Urinary bladder (tissue), 4 donors: ENCODE data around the gene TTYH3. TPM values are rescaled to one million over a fixed set of nuclear protein-coding genes. Genes with fewer than 3 reads are reported as not detected.
"Not testable (repeated sequence)": the region's sequence is repeated elsewhere in the genome, so short reads cannot be mapped to it uniquely, and the experiment has no call there.

Experiments
- DNase-seq: peaks from one replicate; pipeline ENCODE4 v3.0.0-alpha.2; 2015; ENCODE audit errors: extremely low spot score
- H3K27ac ChIP-seq: one replicate; pipeline ENCODE4 v1.5.1; 2013; ENCODE audit warnings: low read depth, mild to moderate bottlenecking, moderate library complexity
- H3K36me3 ChIP-seq: one replicate; pipeline ENCODE4 v1.6.1; 2013; ENCODE audit warnings: mild to moderate bottlenecking, moderate library complexity; ENCODE audit not compliant: insufficient read depth
- H3K4me1 ChIP-seq: one replicate; pipeline ENCODE4 v1.6.1; 2013; ENCODE audit warnings: mild to moderate bottlenecking, moderate library complexity; ENCODE audit not compliant: insufficient read depth
- H3K4me3 ChIP-seq: one replicate; pipeline ENCODE4 v1.5.1; 2013; ENCODE audit warnings: low read depth, low read length
- WGBS: extraction: QIAGEN DNeasy Blood & Tissue Kit; methylation state at CpG from one replicate; pipeline ENCODE4 v1.1.7; 2013; 5-methylcytosine and 5-hydroxymethylcytosine counted together
- polyA plus RNA-seq: library from polyadenylated mRNA; stranded (reverse); fragments of 200-250 nt; gene quantifications from one replicate; pipeline ENCODE4 v1.2.3, GENCODE V29; 2013
- total RNA-seq: library from RNA; depleted of rRNA; stranded (reverse); fragments of >200 nt; gene quantifications from one replicate; pipeline ENCODE4 v1.2.3, GENCODE V29; 2014
- donor health status: healthy with polysubstance abuse.
- donor health status: healthy.

TTYH3 gene
- total and polyA plus RNA-seq, 2 donors: 26.7 to 29.2 TPM

DNA sequence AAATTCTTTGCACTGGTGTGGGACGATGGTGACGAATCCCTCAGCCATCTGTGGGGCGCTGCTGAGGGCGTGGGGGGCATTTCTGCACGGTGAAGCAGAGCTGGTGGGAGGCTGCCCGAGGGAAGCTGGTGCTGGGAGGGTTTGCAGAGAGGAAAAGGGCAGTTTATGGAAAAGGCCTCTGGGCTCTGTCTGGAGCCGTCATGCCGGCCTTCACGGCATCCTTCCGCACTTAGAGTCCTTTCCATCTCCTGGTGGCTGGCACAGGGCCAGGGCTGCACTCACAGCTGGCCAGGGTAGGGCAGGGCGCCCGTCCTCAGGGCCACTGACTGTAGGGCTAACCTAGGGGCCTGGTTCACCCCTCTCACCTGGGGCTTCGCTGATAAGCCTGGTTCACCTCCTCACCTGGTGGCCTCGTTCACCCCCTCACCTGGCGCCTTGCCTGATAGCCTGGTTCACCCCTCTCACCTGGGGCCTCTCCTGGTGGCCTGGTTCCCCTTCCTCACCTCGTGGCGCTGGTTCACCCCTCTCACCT is 55.6 kb downstream of the TTYH3 start:
- Histone ChIP-seq H3K4me1 (no peaks in the 10 kb centered on the region), H3K27ac (no peak overlapping the region), H3K4me3 (no peak overlapping the region), H3K36me3 (no peaks in the 10 kb centered on the region)
- WGBS: 46% methylated on average over 17 of the region's 17 CpGs
- no peak for DNase-seq

DNA sequence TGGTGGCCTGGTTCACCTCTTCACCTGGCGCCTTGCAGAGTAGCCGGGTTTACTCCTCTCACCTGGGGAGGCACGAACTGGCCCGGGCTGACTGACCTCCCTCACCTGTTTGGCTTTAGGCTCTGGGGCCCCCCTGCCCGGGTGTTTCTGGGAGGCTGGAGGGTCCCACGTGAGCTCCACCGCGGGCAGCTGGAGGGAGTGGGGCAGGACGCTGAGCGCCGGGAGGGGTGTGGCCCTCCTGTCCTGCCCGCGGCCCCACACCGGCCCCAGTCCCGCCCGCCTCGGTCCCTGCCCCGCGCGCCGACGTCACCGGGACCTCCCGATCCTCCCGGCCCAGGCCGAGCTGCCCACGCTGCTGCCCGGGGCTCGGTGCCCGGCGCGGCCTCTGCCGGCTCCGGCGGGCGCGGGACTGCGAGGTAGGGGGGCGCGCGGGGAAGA is 56.1 kb downstream of the TTYH3 start, which contains the start of gene AMZ1:
AMZ1 (plus strand) TSS at position 322 of the 438 bp plus-strand sequence. CDS start 12,250 bp downstream, outside the sequence.
- H3K36me3 ChIP-seq: no peaks in the 10 kb centered on the region
- peak within 1 kb of the TSS; percentile 37 for H3K4me3 ChIP-seq
- H3K4me1 ChIP-seq: no peaks in the 10 kb centered on the region
- DNase-seq: no peak
- 3% methylated on average over 41 of the region's 41 CpGs for WGBS
- H3K27ac ChIP-seq: no peak within 1 kb of the TSS

DNA sequence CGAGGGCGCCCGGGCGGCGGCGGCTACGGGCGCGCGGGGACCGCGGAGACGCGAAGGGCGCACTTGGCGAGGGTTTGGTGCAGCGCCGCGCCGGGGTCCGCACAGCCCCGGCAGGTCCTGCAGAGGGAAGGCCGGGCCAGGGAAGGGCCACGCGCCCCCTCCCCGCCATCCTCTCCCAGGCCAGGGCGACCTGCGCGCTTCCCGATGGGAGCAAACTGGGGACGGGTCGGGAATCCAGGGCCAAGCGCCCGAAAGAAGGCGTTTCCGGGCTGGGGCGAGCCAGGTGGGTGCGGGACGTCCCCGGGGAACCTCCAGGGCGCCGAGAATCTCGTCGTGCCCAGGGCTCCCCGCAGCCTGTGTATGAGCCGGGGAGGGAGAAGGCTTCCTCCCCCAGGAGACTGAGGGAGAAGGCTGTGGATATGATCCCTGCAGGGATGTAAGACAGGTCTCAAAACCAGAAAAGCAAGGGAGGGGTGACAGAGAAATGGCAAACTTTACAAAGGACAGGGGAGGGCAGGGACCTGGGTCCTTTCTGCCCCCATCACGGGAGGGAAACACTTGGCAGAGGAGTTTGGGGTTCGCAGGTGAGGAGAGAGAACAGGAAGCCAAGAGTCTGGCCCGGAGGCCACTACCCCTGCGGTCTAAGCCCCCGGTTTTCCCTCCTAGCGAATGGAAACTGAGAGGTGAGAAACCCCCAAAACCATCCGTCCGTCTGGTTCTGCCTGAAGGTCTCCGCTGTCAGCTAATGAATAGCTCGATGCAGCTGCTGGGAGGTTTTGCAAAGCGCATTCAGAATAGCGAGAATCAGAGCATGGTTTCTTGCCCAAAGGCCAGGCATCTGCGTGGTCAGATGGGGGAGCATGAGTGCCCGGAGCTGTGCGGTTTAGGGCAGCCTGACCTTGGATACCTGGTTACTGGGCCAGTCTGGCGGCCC is 56.9 kb downstream of the TTYH3 start:
- peak overlapping the region; percentile 37 for H3K4me3 ChIP-seq
- no peak for DNase-seq
- 13% methylated on average over 62 of the region's 62 CpGs for WGBS

DNA sequence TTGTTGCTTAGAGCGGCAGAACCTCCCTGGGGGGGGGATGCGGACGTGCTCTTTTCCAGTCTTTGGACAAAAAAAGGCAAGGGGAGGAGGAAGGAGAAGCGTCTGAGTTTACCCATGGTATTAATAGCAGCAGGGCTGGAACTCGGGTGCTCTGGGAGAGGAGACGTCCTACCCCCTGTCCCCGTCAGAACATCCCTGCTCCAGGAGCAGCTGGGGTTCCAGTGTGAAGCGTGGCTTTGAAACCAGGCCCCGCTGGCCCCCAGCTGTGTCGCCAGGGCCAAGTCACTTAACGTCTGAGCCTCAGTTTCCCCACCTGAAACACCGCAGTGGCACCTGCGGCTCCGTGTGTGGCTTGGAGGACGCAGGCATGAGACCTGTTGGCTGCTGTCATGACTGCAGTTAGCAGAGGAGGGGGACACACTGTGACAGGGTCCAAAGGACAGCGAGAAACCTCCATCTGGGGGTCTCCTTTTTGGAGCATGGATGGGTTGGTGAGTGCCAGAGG is 57.6 kb downstream of the TTYH3 start:
- H3K4me1 ChIP-seq: no peaks in the 10 kb centered on the region
- H3K27ac ChIP-seq: no peak overlapping the region
- DNase-seq: no peak
- H3K36me3 ChIP-seq: no peaks in the 10 kb centered on the region
- WGBS: 76% methylated on average over 16 of the region's 16 CpGs
- H3K4me3 ChIP-seq: no peak overlapping the region

More for the DNA sequence above, 56.9 kb downstream of the TTYH3 start:
- Histone ChIP-seq H3K36me3 (no peaks in the 10 kb centered on the region), H3K27ac (no peak overlapping the region), H3K4me1 (no peaks in the 10 kb centered on the region)

DNA sequence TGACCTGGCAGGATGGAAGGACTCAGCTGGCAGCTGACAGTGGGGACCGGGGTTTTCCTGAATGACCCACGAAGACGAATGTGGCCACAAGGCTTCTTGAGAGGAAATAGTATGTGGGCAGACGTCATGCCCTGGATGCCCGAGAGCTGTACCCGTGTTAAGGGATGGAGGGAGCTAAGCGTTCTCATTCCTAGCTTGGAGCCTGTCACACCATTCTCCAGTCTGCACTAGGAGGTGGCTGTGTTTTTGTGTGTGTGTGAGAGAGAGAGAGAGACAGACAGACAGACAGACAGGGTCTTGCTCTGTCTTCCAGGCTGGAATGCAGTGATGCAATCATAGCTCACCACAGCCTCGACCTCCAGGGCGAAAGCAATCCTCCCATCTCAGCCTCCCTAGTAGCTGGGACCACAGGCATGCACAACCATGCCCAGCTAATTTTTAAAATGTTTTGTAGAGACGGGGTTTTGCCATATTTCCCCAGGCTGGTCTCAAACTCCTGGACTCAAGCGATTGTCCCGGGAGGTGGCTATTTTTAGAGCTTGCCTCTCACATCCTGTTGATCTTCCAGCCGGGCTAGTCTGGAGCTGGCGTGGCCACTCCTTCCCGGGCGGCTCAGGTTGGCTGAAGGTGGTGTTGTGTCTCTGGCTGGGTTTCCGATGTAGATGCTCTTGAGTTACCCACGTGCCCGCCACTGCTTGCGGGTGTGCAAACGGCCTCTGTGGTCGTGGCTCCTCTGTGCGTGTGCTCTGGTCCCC is 58.3 kb downstream of the TTYH3 start:
- WGBS: 80% methylated on average over 23 of the region's 23 CpGs
- no peaks in the 10 kb centered on the region for H3K36me3 ChIP-seq
- no peak overlapping the region for H3K4me3 ChIP-seq
- H3K27ac ChIP-seq: no peak overlapping the region
- DNase-seq: no peak
- no peaks in the 10 kb centered on the region for H3K4me1 ChIP-seq

DNA sequence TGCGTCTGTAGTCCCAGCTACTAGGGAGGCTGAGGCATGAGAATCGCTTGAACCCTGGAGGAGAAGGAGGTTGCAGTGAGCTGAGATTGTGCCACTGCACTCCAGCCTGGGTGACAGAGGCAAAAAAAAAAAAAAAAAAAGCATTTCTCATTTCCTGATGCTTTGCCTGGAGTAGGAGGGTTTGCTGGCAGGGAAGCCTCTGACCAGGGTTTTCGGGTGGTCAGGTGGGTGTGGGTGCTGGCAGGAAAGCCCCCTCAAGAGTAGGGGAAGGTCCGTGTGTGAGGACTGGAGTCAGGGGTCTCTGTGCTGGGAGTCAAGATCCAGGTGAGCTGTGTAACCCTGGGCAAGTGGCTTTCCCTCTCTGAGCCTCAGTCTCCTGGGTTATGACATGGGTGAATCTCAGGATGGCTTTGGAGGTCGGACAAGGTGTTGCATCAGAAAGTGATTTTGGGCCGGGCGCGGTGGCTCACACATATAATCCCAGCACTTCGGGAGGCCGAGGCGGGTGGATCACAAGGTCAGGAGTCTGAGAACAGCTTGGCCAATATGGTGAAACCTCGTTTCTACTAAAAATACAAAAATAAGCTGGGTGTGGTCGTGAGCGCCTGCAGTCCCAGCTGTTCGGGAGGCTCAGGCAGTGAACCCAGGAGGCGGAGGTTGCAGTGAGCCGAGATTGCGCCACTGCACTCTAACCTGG is 59.4 kb downstream of the TTYH3 start:
- WGBS: 77% methylated on average over 18 of the region's 18 CpGs
- Histone ChIP-seq H3K4me3 (no peak overlapping the region), H3K36me3 (no peaks in the 10 kb centered on the region), H3K27ac (no peak overlapping the region), H3K4me1 (no peaks in the 10 kb centered on the region)
- DNase-seq: no peak

DNA sequence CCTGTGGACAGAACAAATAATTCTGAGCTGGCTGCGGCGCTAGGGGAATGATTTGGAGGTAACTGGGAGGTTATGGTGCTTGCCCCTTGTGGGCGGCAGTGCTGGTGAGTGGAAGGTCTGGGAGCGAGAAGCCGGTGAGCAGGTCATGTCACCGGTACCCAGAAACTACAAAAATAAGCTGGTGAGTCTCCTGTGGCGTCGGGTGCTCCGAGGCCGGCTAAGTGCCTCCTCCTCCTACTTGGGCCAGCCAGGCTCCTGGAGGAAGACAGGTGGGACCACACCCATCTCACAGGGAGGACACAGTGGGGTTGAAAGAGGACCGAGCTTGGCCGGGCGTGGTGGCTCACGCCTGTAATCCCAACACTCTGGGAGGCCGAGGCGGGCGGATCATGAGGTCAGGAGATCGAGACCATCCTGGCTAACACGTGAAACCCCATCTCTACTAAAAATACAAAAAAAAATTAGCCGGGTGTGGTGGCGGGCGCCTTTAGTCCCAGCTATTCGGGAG is 60.2 kb downstream of the TTYH3 start:
- not testable (repeated sequence) for H3K36me3 ChIP-seq, H3K4me3 ChIP-seq, H3K27ac ChIP-seq, DNase-seq, H3K4me1 ChIP-seq
- 92% methylated on average over 23 of the region's 23 CpGs for WGBS

DNA sequence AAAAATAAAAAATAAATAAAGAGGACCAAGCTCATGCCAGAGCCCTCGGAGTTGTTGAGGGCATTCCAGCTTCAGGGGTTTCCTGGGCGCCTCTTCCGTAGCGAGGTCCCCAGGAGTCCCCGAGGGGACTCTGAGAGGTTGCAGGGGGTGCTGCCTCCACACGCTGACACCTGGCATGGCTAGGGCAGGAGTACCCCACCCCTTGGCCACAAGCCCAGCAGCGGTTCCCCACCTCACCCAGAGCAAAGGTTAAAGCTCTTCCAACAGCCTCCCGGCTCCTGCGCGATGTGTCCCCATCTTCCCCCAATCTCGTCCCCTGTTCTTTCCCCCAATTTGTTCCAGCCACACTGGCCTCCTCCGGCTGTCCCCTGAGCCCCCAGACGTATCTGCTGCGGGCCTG is 60.8 kb downstream of the TTYH3 start:
- no peak overlapping the region for H3K27ac ChIP-seq
- no peaks in the 10 kb centered on the region for H3K4me1 ChIP-seq
- H3K36me3 ChIP-seq: no peaks in the 10 kb centered on the region
- 86% methylated on average over 14 of the region's 14 CpGs for WGBS
- no peak for DNase-seq
- H3K4me3 ChIP-seq: no peak overlapping the region

DNA sequence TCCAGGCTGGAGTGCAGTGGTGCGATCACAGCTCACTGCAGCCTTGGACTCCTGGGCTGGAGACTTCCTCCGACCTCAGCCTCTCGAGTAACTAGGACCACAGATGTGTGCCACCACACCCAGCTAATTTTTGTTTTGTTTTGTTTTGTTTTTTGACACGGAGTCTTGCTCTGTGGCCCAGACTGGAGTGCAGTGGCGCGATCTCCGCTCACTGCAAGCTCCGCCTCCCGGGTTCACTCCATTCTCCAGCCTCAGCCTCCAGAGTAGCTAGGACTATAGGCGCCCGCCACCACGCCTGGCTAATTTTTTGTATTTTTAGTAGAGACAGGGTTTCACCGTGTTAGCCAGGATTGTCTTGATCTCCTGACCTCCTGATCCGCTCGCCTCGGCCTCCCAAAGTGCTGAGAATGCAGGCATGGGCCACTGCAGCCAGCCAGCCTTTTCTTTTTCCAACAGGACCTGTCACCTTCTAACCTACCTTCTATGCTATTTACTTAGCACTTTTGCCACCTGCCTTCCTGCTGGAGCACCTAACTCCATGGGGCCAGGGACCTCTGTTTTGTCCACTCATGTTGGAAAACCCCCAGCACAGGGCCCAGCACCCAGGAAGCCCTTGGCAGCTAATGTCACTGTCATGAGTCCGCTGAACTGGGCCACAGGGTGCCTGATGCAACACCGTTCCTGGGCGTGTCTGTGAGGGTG is 61.8 kb downstream of the TTYH3 start:
- H3K36me3 ChIP-seq, H3K27ac ChIP-seq, DNase-seq, H3K4me1 ChIP-seq, H3K4me3 ChIP-seq: not testable (repeated sequence)
- 90% methylated on average over 19 of the region's 19 CpGs for WGBS

DNA sequence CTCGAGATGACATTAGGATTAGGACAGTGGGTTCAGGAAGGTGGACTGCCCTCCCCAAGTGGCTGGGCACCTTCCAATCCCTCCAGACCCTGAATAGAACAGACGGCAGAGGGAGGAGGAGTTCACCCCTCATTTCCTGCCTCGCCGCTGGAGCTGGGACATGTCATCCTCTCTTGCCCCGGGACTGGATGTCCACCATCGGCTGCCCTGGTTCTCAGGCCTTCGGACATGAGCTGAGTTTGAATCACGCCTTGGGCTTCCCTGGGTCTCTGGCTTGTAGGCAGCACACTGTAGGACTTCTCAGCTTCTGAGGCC is 62.3 kb downstream of the TTYH3 start:
- not testable (repeated sequence) for H3K27ac ChIP-seq, H3K4me3 ChIP-seq, H3K4me1 ChIP-seq, H3K36me3 ChIP-seq, DNase-seq
- WGBS: 74% methylated on average over 8 of the region's 8 CpGs

DNA sequence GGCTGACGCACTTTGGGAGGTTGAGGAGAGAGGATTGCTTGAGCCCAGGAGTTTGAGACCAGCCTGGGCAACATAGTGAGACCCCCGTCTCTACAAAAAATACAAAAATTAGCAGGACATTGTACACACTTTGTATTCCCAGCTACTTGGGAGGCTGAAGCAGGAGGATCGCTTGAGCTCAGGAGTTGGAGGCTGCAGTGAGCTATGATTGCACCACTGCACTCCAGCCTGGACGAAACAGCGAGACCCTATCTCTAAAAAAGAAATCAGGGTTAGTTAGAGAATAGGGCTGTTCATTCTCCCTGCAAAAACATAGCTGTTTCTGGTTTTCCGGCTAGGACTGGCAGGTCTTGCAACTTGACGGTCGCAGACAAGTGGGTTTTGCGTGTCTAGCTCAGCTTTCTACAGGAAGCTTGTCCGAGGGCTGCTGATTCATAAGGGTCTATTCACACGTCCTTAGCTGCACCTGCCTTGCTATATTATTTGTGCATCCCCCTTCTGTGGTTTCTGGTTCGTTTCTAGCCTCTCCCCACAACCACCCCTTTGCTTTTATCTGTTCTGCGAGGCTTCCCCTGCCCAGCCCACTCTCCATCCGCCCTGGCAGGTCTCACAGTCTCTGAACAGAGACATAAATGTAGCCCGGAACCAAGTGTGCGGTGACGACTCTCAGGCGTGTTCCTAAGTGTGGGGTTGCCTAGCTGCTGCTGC is 66.9 kb downstream of the TTYH3 start:
- no peaks in the 10 kb centered on the region for H3K36me3 ChIP-seq
- whole genome bisulfite sequencing: 60% methylated on average over 18 of the region's 18 CpGs
- H3K4me3 ChIP-seq: no peak overlapping the region
- no peak for DNase-seq
- H3K27ac ChIP-seq: no peak overlapping the region
- no peaks in the 10 kb centered on the region for H3K4me1 ChIP-seq

DNA sequence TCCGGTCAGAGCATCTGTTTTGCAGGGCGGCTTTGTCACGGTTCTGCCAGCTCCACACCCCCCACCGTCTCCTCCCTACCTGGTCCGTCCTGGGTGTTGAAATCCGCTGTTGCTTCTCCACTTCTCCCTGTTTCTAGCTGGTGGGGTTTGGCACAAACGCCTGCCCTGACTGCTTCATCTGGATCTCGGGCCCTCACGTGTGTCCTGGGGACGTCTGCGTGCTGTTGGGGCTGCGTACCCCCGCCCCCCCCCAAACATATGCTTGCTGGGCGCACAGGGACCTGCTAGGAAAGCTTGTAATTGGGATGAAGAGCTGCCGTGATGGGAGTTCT is 67.5 kb downstream of the TTYH3 start:
- no peak overlapping the region for H3K4me3 ChIP-seq
- no peaks in the 10 kb centered on the region for H3K36me3 ChIP-seq
- H3K4me1 ChIP-seq: no peaks in the 10 kb centered on the region
- H3K27ac ChIP-seq: no peak overlapping the region
- 70% methylated on average over 15 of the region's 15 CpGs for WGBS
- no peak for DNase-seq
